Measurements from ENCODE around the gene WNT3A. TPM values are rescaled to one million over a fixed set of nuclear protein-coding genes. Genes with fewer than 3 reads are reported as not detected.

Gene WNT3A
- total RNA-seq, 2 experiments from 2014 or later = not detected

Small RNA genes lying within 50 kb of the gene (microRNA-seq; reads per million reads assigned to microRNA genes)
- not detected for gene MIR3620

Other genes with a start within 250 kb of the WNT3A start
- gene PRSS38, start 191.3 kb upstream of the WNT3A start, total RNA-seq = not detected
- gene WNT9A, start 59.1 kb upstream of the WNT3A start, total RNA-seq = under 1 TPM; 0.08 to 0.09 TPM
- 100 to 1,000 TPM; 266 to 284 TPM for gene ARF1, start 75.7 kb downstream of the WNT3A start, total RNA-seq
- gene C1orf35, start 96.3 kb downstream of the WNT3A start, total RNA-seq = 10 to 100 TPM; 25.2 to 29.2 TPM
- 10 to 100 TPM; 53.6 to 53.7 TPM for gene MRPL55, start 102.3 kb downstream of the WNT3A start, total RNA-seq
- 100 to 1,000 TPM; 289 to 327 TPM for gene GUK1, start 133.3 kb downstream of the WNT3A start, total RNA-seq
- 1 to 10 TPM; 6.2 to 7.7 TPM for gene GJC2, start 142.9 kb downstream of the WNT3A start, total RNA-seq
- gene IBA57, start 158.8 kb downstream of the WNT3A start, total RNA-seq = 10 to 100 TPM in 1 of 2 experiments, 1 to 10 TPM in 1; 9.7 to 12.2 TPM
- gene OBSCN, start 201.0 kb downstream of the WNT3A start, total RNA-seq = 10 to 100 TPM; 44.3 to 44.7 TPM